GM19455 (cell line): ENCODE measurements around the gene ZBTB20.

Experiments
- ATAC-seq: cut with Tn5 transposase; IDR thresholded peaks from one replicate; pipeline ENCODE4 v1.9.1; 2021; ENCODE audit not compliant: unreplicated experiment

The ZBTB20 gene

DNA sequence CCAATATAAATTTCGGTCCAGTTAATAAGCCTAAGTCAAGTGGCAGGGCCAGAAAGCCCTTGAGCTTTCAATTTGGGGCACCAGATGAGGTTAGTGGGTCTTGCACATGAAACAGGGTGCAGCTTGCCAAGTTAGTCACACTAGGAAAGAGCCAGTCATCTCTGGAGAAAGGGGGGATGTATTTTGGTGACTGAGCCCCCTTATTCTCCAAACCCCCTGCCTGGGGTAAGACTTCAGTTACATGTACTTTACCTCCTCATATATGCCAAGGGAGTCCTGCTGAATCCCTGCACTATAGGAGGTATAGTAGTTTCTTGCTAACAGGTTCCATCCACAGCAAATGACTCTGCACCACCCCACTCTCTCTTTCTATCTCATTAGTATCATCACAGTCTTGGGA is 790.6 kb downstream of the ZBTB20 start:
- ATAC-seq = no peak

DNA sequence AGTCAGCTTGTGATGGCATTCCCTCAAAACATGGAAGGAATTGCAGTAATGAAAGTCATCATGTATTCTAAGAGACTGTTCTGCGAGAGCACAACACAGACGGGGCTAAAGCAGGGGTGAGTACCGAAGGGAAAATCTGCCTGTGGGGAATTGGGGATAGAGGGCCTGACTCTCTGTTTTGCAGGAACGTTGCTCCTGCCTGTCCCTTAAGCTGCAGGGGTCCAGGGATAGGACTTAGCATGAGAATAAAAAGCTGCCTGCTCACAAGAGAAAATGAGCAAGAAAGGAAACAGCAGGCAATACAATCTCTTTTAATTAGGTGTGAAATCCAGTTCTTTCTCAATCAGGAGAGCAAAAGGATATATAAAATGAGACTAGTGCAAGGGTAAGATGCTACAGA is 791.0 kb downstream of the ZBTB20 start:
- no peak for ATAC-seq

DNA sequence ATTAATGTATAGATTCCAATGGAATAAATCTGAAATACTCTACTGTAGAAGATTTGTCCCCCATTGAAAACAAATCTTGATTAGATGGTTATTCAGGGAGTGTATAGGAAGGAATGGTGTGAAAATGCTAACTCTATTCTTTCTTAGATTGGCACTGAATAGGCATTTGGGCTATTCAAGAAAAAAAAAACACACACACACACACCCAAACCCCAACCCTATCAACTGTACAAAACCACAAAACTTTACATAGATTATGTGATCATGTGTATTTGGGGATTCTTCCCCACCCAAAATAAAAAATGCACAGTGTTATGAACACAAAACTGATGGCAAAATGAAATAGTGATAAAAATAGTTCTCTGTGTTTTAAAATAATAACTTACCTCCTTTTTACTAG is 791.4 kb downstream of the ZBTB20 start:
- ATAC-seq = no peak

DNA sequence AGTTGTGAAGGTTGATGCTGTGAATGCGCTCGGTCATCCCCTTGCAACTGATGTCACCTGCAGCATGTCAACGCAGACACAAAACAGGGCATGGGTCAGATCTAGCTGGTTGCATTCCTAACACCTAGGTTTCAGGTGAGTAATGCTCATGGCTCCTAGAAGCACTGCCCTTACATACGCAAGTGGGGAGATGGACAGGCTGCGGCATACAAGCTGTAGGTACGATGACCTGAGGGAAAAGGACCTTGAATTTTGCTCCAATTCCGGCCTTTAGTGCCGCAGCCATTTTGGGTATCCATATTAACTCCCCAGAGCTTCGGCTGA is 795.3 kb downstream of the ZBTB20 start:
- no peak for ATAC-seq

DNA sequence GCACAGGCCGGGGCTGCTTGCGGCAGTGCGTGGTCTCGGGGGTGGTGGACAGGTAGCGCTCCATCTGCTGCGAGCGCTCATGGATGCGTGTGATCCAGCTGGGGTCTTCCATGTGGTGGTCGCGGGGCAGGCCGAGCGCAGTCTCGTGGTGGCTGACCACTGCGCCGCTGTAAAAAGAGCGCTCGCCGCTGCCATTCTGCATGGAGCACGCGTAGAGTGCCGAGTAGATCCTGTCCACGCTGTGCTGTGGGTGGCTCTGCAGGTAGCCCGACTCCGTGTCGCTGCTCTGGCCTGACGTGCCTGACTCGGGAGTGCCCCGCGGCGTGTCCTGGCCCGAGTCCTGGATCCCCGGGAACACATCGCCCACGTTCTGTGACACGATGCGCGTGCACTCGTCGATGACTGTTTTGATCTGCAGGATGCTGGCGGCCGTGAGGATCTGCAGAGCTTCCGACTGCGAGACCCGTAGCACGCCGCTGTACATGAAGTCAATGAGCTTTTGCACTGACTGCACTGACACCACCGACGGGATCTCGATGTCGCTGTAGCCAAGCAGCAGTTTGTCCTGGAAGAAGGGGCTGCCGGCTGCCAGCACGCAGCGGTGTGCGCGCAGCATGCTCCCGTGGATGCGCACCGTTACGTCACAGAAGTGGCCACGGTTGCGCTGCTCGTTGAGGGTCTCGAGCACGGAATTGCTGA is 795.8 kb downstream of the ZBTB20 start:
- ATAC-seq = no peak

GRCh38 chr3:114350690-114351089 is 796.4 kb downstream of the ZBTB20 start:
- ATAC-seq = no peak

GRCh38 chr3:114350271-114350670 is 796.8 kb downstream of the ZBTB20 start:
- no peak for ATAC-seq

GRCh38 chr3:114344492-114344891 is 802.6 kb downstream of the ZBTB20 start:
- ATAC-seq = no peak

- ATAC-seq = no peak
Observed at GRCh38 chr3:114338651-114339357, 808.3 kb downstream of the ZBTB20 start.

- ATAC-seq = no peak
Observed at GRCh38 chr3:114336857-114337256, 810.2 kb downstream of the ZBTB20 start.

DNA sequence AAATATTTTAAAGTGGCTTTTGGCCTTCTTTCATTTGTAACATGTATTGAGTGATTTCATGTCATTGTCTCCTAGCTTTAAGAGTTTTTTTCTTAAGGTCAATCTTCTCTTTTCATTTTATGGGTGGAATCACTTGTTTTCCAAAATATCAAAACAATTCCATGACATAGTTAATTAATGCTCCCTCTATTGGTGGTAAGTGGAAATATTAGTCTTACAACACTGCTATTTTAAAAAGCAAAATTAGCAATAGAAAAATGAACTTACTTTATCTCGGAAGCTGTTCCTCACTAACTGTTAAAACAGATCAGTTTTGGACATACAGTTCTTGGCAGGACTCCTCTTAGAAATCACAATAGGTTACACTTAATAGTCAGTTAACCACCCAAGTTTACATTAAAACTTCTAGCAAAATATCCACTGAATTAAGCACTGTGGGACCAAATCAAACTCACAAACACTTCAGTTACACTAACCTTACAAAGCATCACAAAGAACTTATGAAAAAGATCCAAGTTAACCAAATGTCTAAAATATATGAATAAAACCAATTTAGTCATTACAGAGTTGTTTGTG is 810.9 kb downstream of the ZBTB20 start:
- ATAC-seq = no peak

DNA sequence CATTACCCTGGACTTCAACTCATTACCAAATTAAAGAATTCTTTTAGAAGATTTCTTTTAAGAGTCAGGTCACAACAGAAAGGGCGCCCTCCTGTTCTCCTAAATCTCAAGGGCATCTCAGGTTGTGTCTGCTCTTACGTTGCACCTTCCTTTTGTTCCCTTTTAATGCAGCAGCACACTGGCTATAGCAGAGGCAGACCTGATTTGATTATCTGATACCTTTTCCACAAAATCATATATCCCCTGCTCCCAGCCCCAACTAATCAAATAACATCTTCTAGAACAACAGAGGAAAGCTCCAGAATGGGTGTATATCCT is 813.2 kb downstream of the ZBTB20 start:
- no peak for ATAC-seq

DNA sequence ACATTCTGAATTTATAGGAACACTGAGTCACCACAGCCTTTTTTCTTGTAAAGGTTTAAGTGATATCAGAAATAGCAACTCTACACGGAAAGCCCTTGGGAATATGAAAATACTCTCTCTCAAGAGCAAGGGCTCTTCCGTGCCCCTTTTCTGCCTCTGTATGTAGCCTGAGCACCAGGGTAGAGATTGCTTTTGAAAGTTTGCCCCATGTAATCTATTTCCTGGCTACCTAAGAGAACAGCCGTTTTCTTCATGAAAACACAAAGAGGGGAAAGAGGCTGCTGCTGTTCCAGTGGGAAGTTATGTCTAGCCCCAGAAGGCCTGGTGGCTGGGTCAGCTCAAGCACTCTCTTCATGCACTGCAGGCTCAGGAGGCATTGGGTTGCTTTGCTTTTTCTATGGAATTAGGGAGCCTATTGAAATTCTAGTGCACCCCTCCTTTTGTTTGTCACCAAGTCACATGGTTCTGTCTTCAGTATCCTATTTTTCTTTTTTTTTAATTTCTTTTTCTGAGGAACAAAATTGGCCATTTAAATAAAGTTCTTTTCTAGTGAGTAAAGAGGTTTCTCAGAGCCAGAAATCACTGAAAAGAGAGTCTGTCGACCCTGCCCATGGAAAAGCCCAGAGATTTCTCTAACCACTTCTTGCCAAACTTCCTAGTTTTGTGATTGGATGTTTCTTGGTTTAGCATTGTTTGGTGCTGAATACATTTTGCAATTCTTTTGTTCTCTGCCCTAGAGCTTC is 813.7 kb downstream of the ZBTB20 start:
- ATAC-seq = no peak

DNA sequence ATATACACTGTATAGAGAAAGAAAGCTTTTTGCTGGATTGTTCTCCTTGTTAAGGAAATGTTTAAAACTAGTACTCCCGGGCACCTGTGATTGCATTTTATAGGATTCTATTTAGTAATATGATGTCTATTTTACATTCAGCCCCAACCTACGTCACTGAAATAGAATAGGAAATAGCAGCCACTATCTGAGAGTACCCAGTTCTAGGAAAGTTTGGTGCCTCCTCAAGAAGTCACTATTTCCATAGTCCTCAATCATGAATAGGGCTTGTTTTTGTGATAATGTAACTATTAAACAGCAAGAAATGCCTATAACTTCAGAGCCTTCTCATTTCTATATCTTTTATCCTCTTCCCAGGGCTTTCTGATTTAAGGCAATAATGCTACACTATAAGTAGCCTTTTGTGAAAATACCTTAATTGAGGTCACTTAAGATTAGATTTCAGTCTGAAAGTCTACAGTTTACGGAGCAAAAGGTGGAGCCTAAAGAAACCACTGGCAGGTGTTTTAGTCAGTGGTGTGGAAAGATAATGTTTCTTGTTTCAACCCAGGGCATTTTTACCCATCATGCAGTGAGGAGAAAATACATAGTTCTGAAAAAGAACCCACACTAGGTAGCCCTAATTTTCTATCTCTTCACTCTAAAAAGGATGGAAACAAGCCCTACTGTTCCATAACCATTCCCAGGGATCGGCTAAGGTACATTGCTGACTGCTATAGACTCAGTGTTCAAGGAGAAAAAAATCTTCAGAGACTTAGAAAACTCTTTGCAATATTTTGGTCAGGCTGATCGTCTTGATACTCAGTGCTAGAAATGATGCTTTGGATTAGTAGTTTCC is 814.5 kb downstream of the ZBTB20 start:
- ATAC-seq = no peak

DNA sequence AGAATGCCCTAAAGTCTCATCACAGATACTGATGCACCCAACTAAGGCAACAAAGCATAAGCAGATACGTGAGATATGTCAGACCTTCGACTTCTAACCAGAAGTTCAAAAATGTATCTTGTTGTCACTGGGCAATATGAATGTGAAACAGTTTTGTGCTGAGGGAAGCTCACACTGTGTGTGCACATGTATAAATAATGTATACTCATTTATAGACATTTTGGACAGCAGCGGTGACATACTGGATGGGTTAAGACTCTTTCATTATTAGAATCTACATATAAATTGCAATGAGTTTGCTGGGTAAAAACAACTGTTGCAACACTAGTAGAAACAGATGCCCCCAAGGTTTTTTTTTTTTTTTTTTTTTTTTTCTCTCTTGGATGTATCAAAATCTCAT is 815.4 kb downstream of the ZBTB20 start:
- ATAC-seq = no peak

DNA sequence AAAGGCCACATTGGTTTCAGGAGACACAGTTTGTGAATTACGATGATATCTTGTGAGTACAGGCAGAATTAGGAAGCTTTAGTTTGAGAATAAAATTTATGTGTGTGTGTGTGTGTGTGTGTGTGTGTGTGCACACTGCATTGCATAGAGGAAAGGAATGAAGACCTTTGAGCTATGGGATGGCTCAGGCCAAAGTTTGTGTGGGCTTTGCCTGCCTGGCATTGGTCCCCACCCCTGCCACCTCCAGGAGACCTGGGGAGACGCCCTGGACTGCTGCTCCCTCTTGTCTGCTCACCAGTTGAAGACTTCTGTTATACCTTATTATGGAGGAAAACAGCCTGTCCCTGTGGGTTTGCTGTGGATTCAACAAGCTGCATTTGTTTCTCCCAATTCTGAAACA is 816.1 kb downstream of the ZBTB20 start:
- ATAC-seq = no peak

- no peak for ATAC-seq
Observed at GRCh38 chr3:114329823-114330222, 817.3 kb downstream of the ZBTB20 start.

- no peak for ATAC-seq
Observed at GRCh38 chr3:114328345-114328744, 818.7 kb downstream of the ZBTB20 start.

GRCh38 chr3:114327665-114328064 is 819.4 kb downstream of the ZBTB20 start:
- ATAC-seq = no peak

DNA sequence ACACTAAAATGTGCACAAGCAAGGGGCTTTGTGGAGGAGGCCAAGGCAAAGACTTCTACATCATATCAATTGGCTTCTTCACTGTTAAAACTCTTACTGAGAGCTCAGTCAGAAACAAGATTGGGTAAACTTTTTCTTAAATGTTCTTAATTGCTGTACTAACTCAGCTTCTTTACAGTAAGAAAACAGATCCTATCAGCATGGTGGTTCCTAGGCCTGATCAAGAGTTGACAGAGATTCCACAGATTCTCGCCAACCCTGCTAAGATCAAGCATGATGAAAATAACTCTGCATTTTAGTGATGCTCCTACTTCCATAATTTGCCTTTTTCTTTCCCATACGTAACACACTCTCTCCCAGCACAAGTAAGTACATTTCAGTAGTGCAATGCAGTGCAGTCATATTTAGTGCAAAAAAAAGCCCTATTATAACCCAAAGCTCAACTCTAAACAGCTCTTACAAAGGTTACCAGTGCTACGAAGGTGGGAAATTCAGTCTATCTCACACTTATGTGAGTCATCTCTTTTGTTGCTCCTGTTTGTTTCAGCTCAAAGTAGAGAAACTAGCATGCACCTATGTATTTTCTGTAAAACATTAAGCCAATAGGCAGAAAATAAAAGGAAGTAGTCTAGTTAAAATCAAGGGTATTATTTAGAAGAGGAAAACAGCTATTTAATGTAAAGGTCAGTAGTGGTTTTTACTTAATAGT is 823.4 kb downstream of the ZBTB20 start:
- no peak for ATAC-seq

DNA sequence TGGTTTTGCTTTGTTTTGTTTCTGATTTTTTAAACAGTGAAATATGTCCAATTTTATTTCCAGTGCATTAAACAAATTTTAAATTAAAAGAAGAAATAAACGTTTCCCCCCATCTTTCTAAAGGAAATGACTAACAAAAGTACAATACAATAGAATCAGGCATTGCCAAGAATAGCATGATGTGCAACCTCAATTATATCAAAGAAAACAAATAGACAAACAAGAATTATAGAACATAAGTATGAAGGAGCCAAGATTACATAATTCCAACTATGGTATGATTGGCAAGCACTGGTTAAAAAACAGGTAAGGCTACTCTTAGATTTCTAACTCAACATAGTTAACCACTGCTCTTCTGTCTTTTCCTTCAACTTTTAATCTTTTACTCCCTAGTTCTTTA is 826.8 kb downstream of the ZBTB20 start:
- ATAC-seq = no peak
